SK-N-SH (cell line): ENCODE data around the gene TMTC4. TPM values are rescaled to one million over a fixed set of nuclear protein-coding genes. Genes with fewer than 3 reads are reported as not detected.

Experiments used
- CTCF ChIA-PET: fragments of 300-600, 350-600 bp; formaldehyde crosslinking; extraction: SDS; loops from one replicate; lab custom pipeline; 2021; lab: Yijun Ruan, JAX
- POLR2A ChIA-PET: fragments of 350-600 bp; sonication (Branson Sonifier 250); formaldehyde crosslinking; extraction: SDS; loops from one replicate; lab custom pipeline; 2020; ENCODE audit warnings: antibody characterized with exemption, inconsistent platforms; lab: Yijun Ruan, JAX
- DNase-seq: peaks from one replicate; pipeline ENCODE4 v3.0.0; 2012
- H2AFZ ChIP-seq: fragments of 200-600 bp; sonication (generic); 2 replicates; pipeline ENCODE4 v1.8.1; 2016; ENCODE audit warnings: antibody characterized with exemption, mild to moderate bottlenecking, low read depth
- H3F3A ChIP-seq: fragments of 200-600 bp; sonication (generic); replicated peaks from 2 replicates; pipeline ENCODE3; 2016; ENCODE audit warnings: antibody characterized with exemption, mild to moderate bottlenecking; ENCODE audit not compliant: insufficient read depth
- H3K27ac ChIP-seq, 2 experiments: fragments of 200-500 bp in 1 of 2; fragments of 200-600 bp in 1 of 2; sonication (Bioruptor generic) in 1 of 2; sonication (generic), shearing (Covaris generic) in 1 of 2; 2 replicates each; pipeline versions ENCODE4 v1.5.1 to v1.6.1; 2014 to 2016; ENCODE audit warnings: low read depth in 2 of 2, inconsistent platforms in 1 of 2, low read length in 1 of 2, mild to moderate bottlenecking in 1 of 2, mixed read lengths in 1 of 2
- H3K27me3 ChIP-seq: fragments of 200-600 bp; sonication (generic), shearing (Covaris generic); 2 replicates; pipeline ENCODE4 v1.6.1; 2016; ENCODE audit warnings: mixed run types; ENCODE audit not compliant: insufficient read depth
- H3K36me3 ChIP-seq, 2 experiments: fragments of 200-500 bp in 1 of 2; fragments of 200-600 bp in 1 of 2; sonication (Bioruptor generic) in 1 of 2; sonication (generic) in 1 of 2; replicated peaks in 1 of 2; 2 replicates each; pipeline versions ENCODE3 to v1.5.1; 2014 to 2016; ENCODE audit warnings: low read length in 1 of 2, mild to moderate bottlenecking in 1 of 2; ENCODE audit not compliant: insufficient read depth in 2 of 2, control insufficient read depth in 1 of 2
- H3K4me1 ChIP-seq, 2 experiments: fragments of 200-500 bp in 1 of 2; fragments of 200-600 bp in 1 of 2; sonication (Bioruptor generic) in 1 of 2; sonication (generic), shearing (Covaris generic) in 1 of 2; 2 replicates each; pipeline versions ENCODE4 v1.5.1 to v1.6.1; 2014 to 2016; ENCODE audit warnings: low read depth in 1 of 2, low read length in 1 of 2, mixed run types in 1 of 2; ENCODE audit not compliant: insufficient read depth in 2 of 2, control insufficient read depth in 1 of 2
- H3K4me2 ChIP-seq: fragments of 200-600 bp; sonication (generic), shearing (Covaris generic); 2 replicates; pipeline ENCODE4 v1.6.1; 2017; ENCODE audit warnings: mixed run types
- H3K4me3 ChIP-seq, 2 experiments: fragments of 200-500 bp in 1 of 2; fragments of 200-600 bp in 1 of 2; sonication (Bioruptor generic) in 1 of 2; sonication (generic), shearing (Covaris generic) in 1 of 2; 2 replicates each; pipeline versions ENCODE4 v1.5.1 to v1.8.1; 2014 to 2016; ENCODE audit warnings: low read depth in 2 of 2, inconsistent platforms in 1 of 2, low read length in 1 of 2, mild to moderate bottlenecking in 1 of 2, mixed read lengths in 1 of 2, moderate library complexity in 1 of 2
- H3K79me2 ChIP-seq: fragments of 200-600 bp; sonication (generic); 2 replicates; pipeline ENCODE4 v1.8.1; 2017; ENCODE audit warnings: mild to moderate bottlenecking; ENCODE audit not compliant: insufficient read depth
- H3K9ac ChIP-seq: fragments of 200-600 bp; sonication (generic); 2 replicates; pipeline ENCODE4 v1.6.1; 2017; ENCODE audit warnings: mixed run types
- H3K9me2 ChIP-seq: fragments of 200-600 bp; sonication (generic); 2 replicates; pipeline ENCODE4 v1.6.1; 2017; ENCODE audit warnings: mixed run types
- H3K9me3 ChIP-seq: fragments of 200-600 bp; sonication (generic); 2 replicates; pipeline ENCODE4 v1.6.1; 2017; ENCODE audit warnings: mixed run types, mild to moderate bottlenecking, moderate library complexity
- H4K20me1 ChIP-seq: fragments of 200-600 bp; sonication (generic); 2 replicates; pipeline ENCODE4 v1.6.1; 2017; ENCODE audit warnings: mild to moderate bottlenecking, mixed run types; ENCODE audit not compliant: insufficient read depth
- CTCF ChIP-seq: fragments of 200-600 bp; sonication (generic); IDR thresholded peaks from 2 replicates; pipeline ENCODE4 v1.6.1; 2017; ENCODE audit warnings: antibody characterized with exemption, mild to moderate bottlenecking, moderate library complexity
- EP300 ChIP-seq, 2 experiments: IDR thresholded peaks; 2 replicates each; pipeline versions ENCODE4 v1.4.0 to v1.6.1; 2012; ENCODE audit warnings: borderline replicate concordance in 1 of 2, low read depth in 1 of 2, low read length in 1 of 2
- IRF3 ChIP-seq: fragments of 150-350 bp; IDR thresholded peaks from 2 replicates; pipeline ENCODE4 v1.6.1; 2016; ENCODE audit warnings: mild to moderate bottlenecking, low read depth, low read length
- MAX ChIP-seq: IDR thresholded peaks from 2 replicates; pipeline ENCODE4 v1.4.0; 2012; ENCODE audit warnings: low read depth
- MEF2A ChIP-seq: IDR thresholded peaks from 2 replicates; pipeline ENCODE4 v1.4.0; 2012; ENCODE audit warnings: low read depth, borderline replicate concordance
- NFIC ChIP-seq: IDR thresholded peaks from 2 replicates; pipeline ENCODE4 v1.4.0; 2012; ENCODE audit warnings: borderline replicate concordance
- RCOR1 ChIP-seq: fragments of 150-350 bp; IDR thresholded peaks from 2 replicates; pipeline ENCODE4 v1.6.1; 2017; ENCODE audit warnings: antibody characterized with exemption, low read length
- RFX5 ChIP-seq: IDR thresholded peaks from 2 replicates; pipeline ENCODE4 v1.6.1; 2012; ENCODE audit warnings: mild to moderate bottlenecking, improper control_type of control experiment, low read length
- SIN3A ChIP-seq: IDR thresholded peaks from 2 replicates; pipeline ENCODE4 v1.6.1; 2012; ENCODE audit warnings: low read depth, mild to moderate bottlenecking, low read length, moderate library complexity, borderline replicate concordance
- USF1 ChIP-seq: IDR thresholded peaks from 2 replicates; pipeline ENCODE4 v1.4.0; 2012; ENCODE audit warnings: low read depth, borderline replicate concordance
- USF2 ChIP-seq: fragments of 150-350 bp; IDR thresholded peaks from 2 replicates; pipeline ENCODE4 v1.6.1; 2017; ENCODE audit warnings: antibody characterized with exemption, low read length, low read depth, borderline replicate concordance
- YY1 ChIP-seq: IDR thresholded peaks from 2 replicates; pipeline ENCODE4 v1.4.0; 2012; ENCODE audit warnings: low read depth, mild to moderate bottlenecking
- WGBS: methylation state at CpG from one replicate; pipeline ENCODE4 v1.1.6; 2017; ENCODE audit warnings: low lambda C conversion rate; 5-methylcytosine and 5-hydroxymethylcytosine counted together
- polyA plus RNA-seq, 3 experiments: library from polyadenylated mRNA; depleted of rRNA; stranded (reverse); fragments of >200 nt; gene quantifications; 2 replicates each; pipeline ENCODE4 v1.2.3, GENCODE V29; 2012

The TMTC4 gene
- polyA plus RNA-seq, 1 of the 3 experiments (the other 2 are of a cell fraction) = 22.3 TPM

- TF ChIP-seq USF2 = no peak
- TF ChIP-seq RFX5 = no peak
- TF ChIP-seq YY1 = no peak
Measured at GRCh38 chr13:100597253-100597652, 77.3 kb downstream of the TMTC4 start (continued).

GRCh38 chr13:100596516-100596915 lies 78.1 kb downstream of the TMTC4 start:
- POLR2A ChIA-PET = no interaction called here
- WGBS = 64% methylated on average over 2 of the region's 2 CpGs
- no peak overlapping the region for H3K9ac ChIP-seq
- H3K4me3 ChIP-seq = no peak overlapping the region
- TF ChIP-seq USF2 = no peak
- TF ChIP-seq IRF3 = no peak
- TF ChIP-seq MEF2A = no peak
- no peak for TF ChIP-seq RFX5
- no peak for TF ChIP-seq SIN3A
- TF ChIP-seq NFIC = no peak
- no peak for TF ChIP-seq EP300 (IDR thresholded peaks at IDR 0.05; ENCODE audit: borderline replicate concordance in 1 of 2, low read depth in 1 of 2, low read length in 1 of 2)
- no peak for TF ChIP-seq USF1
- TF ChIP-seq, all 33 proteins: peak for 0
- CTCF ChIA-PET = interaction anchor here (1.0 to 1.5 kb wide), 2 partner anchors 7 to 24 kb away, joined by 4 to 8 read pairs; partner anchors contain the start of gene GGACT
- Histone ChIP-seq H3K4me1 (no peaks in the 10 kb centered on the region), H3K9me2 (no peaks in the 10 kb centered on the region), H3K79me2 (no peaks in the 10 kb centered on the region), H2AFZ (no peak overlapping the region), H3K9me3 (no peaks in the 10 kb centered on the region), H3K36me3 (no peaks in the 10 kb centered on the region), H3F3A (no peaks in the 10 kb centered on the region), H3K4me2 (no peak overlapping the region), H3K27me3 (no peaks in the 10 kb centered on the region), H4K20me1 (no peaks in the 10 kb centered on the region), H3K27ac (no peak overlapping the region)
- DNase-seq = no peak

GRCh38 chr13:100594731-100595130 lies 79.9 kb downstream of the TMTC4 start:
- POLR2A ChIA-PET = no interaction called here
- no peaks in the 10 kb centered on the region for H3F3A ChIP-seq
- no peak overlapping the region for H3K9ac ChIP-seq
- H3K4me2 ChIP-seq = no peak overlapping the region
- no peak overlapping the region for H3K4me3 ChIP-seq
- no peaks in the 10 kb centered on the region for H3K36me3 ChIP-seq
- H3K9me3 ChIP-seq = no peaks in the 10 kb centered on the region
- peak; percentile 20 for TF ChIP-seq CTCF
- TF ChIP-seq RCOR1 = no peak
- TF ChIP-seq MAX = no peak
- no peaks in the 10 kb centered on the region for H4K20me1 ChIP-seq
- H3K79me2 ChIP-seq = no peaks in the 10 kb centered on the region
- H3K27me3 ChIP-seq = no peaks in the 10 kb centered on the region
- H3K9me2 ChIP-seq = no peaks in the 10 kb centered on the region
- no peak overlapping the region for H3K27ac ChIP-seq
- CTCF ChIA-PET = interaction anchor here (2.8 kb wide), 1 partner anchor 22 kb away, joined by 10 read pairs; no protein-coding TSS in a partner anchor
- no peak for DNase-seq
- no peaks in the 10 kb centered on the region for H3K4me1 ChIP-seq
- WGBS = 92% methylated on average over 4 of the region's 4 CpGs
- no peak overlapping the region for H2AFZ ChIP-seq
